SU-DHL-6 (cell line): ENCODE data around the gene CEP55.

Experiments used
- EZH2phosphoT487 ChIP-seq: fragments of 200-600 bp; sonication (generic), shearing (Covaris generic); conservative IDR thresholded peaks from 2 replicates; pipeline ENCODE4 v1.6.1; 2018; ENCODE audit warnings: mild to moderate bottlenecking, antibody characterized with exemption, low read length, moderate library complexity, mixed read lengths
- TF ChIP-seq, protein P1 (sequence below): fragments of 200-600 bp; sonication (generic); IDR thresholded peaks from one replicate; pipeline ENCODE4 v1.5.1; 2017; ENCODE audit warnings: antibody characterized with exemption, mild to moderate bottlenecking, low read length, moderate library complexity; ENCODE audit not compliant: insufficient read depth, poor library complexity, severe bottlenecking

DNA sequence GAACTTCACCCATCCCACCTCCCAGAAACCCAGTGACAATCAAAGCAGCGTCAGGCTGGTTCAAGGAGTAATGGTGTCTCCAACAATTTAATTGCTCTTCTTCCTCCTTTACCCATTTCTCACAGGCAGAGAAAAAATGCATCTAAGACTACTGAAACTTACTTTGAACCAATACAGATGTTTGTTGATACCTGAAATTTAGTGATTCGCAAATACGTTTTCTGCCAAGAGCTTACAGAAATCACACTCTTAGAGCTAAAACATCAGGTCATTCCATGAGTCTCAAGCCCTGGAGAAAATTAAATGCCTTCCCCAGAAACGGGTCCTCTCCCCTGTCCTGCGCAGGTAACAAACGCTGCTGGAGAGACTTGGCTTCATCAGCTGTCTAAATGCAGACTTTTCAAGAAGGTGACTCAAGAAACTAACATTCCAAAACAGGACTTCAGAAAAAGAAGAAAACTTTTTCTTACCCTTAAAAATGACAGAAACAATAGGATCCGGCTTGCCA lies 14.7 kb upstream of the CEP55 start:
- TF ChIP-seq, protein P1, sequence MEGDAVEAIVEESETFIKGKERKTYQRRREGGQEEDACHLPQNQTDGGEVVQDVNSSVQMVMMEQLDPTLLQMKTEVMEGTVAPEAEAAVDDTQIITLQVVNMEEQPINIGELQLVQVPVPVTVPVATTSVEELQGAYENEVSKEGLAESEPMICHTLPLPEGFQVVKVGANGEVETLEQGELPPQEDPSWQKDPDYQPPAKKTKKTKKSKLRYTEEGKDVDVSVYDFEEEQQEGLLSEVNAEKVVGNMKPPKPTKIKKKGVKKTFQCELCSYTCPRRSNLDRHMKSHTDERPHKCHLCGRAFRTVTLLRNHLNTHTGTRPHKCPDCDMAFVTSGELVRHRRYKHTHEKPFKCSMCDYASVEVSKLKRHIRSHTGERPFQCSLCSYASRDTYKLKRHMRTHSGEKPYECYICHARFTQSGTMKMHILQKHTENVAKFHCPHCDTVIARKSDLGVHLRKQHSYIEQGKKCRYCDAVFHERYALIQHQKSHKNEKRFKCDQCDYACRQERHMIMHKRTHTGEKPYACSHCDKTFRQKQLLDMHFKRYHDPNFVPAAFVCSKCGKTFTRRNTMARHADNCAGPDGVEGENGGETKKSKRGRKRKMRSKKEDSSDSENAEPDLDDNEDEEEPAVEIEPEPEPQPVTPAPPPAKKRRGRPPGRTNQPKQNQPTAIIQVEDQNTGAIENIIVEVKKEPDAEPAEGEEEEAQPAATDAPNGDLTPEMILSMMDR = no peak
- no peak for TF ChIP-seq EZH2phosphoT487
